Activated T-helper 1 cell treated with anti-CD3 and anti-CD28 coated beads, Interleukin-2, amount 50 U/mL, for 16 hours (primary cell): ENCODE measurements around the gene ATP5MC2.
"Not testable (repeated sequence)": the region's sequence is repeated elsewhere in the genome, so short reads cannot be mapped to it uniquely, and the experiment has no call there.

Source experiments
- DNase-seq, 2 donors: peaks; one replicate each; pipeline ENCODE4 v3.0.0-alpha.2; 2020; ENCODE audit warnings: low read depth in 1 of 2, low spot score in 1 of 2

The ATP5MC2 gene

DNA sequence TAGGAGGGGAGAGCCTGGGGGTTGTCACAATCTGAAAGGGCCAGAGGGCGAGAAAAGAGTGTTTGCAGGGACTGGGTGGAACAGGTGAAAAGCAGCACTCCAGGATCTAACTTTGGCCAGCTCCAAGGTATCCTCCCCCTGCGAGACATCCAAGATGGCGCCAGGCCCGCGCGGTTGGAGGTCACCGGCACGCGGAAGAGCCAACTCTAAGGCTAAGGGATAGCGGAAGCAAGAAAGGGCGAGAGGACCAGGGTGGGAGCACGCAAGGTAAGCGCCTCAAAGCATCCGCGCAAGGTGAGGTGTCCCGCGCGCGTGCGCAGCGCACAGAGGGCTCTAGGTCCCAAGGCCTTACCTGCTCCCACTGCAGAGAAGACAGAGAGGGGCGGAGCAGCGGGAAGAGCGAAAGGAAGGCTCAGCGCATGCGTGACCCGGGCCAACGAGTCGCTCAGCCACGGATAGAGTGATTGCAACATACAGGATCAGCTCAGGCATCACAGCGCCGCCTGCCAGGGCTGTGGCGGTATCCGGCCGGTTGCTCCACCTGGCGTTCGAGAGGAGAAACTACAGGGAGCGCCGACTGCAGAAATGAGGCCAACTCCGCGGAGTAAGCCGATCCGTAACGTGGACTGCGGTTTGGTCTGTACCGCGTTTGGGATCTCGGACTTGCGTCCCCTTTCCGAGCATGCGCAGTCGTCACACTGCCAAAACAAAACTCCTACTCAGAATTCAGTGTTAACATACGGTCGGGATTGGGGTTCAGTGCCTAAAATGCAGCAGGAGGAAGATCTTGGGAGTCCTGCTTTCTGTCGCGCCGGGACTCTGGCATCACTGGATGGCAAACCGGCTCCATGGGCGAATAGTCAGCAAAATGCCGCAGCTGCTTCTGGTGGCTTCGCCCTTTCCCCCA lies at the start of gene ATP5MC2:
Gene ATP5MC2, minus strand, starts transcription at position 383 of the 907 bp plus-strand sequence. CDS start 3,469 bp downstream, outside the sequence.
- peak; percentile 96 to 97 for DNase-seq

DNA sequence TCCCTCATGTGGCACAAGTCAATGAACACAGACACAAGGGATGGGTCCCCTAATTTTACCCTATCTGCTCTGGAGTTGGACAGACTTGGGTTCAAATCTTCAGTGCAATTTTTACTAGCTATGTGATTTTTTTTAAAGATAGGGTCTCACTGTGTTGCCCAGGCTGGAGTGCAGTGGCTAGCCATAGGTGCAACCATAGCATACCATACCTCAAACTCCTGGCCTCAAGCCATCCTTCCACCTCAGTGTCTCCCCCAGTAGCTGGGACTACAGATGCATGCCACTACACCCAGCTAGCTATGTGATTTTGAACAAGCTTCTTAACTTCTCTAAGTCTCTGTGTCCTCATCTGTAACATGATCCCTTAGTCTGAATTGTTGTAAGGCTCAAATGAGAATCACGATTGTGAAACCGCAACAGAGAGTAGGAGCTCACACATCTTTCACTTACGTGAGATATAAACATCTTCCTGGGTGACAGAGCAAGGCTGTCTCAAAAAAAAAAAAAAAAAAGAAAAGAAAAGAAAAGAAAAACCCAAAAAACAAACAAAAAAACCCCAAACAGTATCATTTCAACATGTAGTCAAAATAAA lies 46.7 kb upstream of the ATP5MC2 start:
- no peak for DNase-seq

- no peak for DNase-seq
These were observed 45.1 kb upstream of the ATP5MC2 start for GRCh38 chr12:53720946-53721345.

DNA sequence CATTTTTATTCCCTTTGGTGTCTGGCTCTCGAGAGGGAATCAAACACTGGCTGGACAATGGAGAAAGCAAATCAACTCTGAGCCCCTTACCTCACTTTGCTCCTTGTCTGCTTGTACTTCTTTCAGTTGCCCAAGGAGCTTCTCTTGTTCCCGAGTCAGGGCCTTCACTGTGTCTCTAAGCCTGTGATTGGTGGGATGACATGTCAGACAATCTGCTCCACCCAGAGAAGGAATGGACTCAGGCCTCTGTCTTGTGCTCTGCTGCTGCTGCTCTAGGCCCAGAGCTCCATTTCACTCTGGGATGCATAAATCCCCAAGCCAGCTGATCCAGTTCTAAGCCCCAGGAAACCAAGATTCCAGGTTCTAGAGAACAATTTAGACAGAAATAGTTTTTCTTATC lies 43.8 kb upstream of the ATP5MC2 start:
- no peak for DNase-seq

DNA sequence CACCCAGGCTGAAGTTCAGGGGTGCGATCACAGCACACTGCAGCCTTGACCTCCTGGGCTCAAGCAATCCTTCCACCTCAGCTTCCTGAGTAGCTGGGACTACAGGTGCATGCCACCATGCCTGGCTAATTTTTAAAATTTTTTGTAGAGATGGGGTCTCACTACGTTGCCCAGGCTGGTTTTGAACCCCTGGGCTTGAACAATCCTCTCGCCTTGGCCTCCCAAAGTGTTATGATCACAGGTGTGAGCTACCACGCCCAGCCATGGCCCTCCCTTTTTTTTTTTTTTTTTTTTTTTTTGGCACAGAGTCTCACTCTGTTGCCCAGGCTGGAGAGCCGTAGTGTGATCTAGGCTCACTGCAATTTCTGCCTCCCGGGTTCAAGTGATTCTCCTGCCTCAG lies 42.7 kb upstream of the ATP5MC2 start:
- DNase-seq, result not testable (repeated sequence)

DNA sequence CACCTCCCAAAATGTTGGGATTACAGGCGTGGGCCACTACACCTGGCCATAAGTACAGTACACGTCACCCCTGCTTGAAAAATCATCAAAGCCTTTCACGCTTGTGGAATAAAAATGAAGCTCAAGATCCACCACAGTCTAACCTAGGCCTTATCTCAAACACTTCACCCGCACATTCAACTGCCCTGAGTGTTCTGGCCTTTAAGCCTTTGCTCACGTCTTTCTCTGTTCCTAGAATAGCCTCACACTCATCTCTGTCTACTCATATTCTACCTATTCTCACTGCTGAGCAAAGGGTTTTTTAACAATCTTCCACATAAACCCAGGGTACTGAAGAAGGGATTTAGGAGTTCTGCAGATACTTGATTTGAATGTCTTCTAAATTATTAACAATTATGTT lies 41.4 kb upstream of the ATP5MC2 start:
- DNase-seq, result no peak

DNA sequence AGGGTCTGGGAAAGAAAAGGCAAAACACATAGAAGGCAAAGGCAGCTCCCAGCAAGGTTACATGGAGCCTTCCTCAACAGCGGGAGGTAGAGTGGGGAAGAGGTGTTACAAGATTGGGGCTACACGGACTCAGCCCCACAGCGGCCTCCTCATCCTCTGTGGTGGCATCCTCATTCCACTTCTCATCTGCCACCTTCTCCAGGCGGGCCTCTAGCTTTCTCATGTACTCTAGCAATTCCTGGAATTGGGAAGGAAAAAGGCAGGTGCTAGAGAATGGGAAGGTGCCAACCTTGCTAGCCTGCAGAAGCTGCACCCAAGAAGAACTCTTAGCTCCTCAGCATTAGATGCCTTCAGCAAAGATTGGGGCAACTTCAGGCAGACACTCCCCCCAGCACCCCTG lies 38.1 kb upstream of the ATP5MC2 start:
- no peak for DNase-seq

GRCh38 chr12:53713516-53713915 lies 37.6 kb upstream of the ATP5MC2 start:
- DNase-seq, result no peak

- no peak for DNase-seq
These were observed 36.3 kb upstream of the ATP5MC2 start for GRCh38 chr12:53712059-53712643.

DNA sequence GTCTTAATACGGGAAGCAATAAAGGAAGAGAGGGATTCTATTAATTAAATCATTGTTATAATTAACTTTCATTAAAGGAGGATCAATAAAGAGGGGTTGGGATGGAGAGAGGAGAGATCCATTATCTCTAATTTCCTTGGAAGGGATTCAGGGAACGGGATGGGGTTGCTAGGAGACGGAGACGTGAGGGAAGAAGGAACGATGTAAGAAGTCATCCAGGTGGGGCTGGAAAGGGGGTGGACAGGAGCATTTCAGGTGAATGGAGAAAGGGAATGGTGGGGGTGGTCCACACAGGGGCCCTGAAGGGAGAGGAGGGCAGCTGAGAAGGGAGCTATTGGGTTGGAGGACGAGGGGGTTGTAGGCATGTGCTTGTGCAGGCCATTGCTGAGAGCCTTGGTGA lies 34.2 kb upstream of the ATP5MC2 start:
- DNase-seq, result no peak

- no peak for DNase-seq
These were observed 33.8 kb upstream of the ATP5MC2 start for GRCh38 chr12:53709671-53710070.

- DNase-seq, result no peak
These were observed 30.2 kb upstream of the ATP5MC2 start for GRCh38 chr12:53706080-53706479.

- DNase-seq, result no peak
These were observed 27.9 kb upstream of the ATP5MC2 start for GRCh38 chr12:53703756-53704155.

DNA sequence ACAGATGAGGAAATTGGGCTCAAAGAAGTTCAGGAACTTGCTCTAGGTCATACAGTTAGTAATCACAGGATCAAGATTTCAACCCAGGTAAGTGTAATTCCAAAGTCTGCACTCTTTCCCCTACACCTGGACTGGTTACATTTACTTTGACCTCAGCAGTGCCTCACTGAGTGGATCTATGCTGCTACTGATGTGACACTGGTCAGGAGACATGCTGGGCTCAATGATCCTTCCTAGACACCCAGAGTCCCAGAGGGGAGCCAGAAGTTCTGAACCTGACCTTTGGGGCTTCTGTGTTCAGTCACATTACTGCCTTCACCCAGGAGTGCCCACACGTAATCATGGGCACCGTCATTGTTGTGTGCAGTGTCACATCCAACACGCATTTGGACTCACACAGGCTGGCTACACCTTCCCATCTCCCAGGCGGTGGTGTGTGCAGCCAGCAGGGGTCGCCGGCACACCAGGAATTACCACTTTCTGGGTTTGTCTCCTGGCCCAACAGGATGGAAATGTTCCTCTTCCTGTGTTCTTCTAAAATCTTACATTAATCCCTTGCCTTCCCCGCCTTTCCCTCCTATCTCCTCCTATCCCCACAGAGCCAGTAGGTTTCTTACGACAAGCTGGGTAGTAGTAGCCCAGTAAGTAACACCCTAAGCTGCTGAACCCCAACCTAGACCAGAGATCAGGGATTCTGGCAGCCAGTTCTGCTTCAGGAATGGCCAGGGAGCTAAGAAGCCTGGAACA lies 25.8 kb upstream of the ATP5MC2 start:
- peak; percentile 58 to 67 for DNase-seq

GRCh38 chr12:53700567-53700966 lies 24.7 kb upstream of the ATP5MC2 start:
- DNase-seq, result no peak

- DNase-seq, result no peak
These were observed 23.8 kb upstream of the ATP5MC2 start for GRCh38 chr12:53699678-53700025.

DNA sequence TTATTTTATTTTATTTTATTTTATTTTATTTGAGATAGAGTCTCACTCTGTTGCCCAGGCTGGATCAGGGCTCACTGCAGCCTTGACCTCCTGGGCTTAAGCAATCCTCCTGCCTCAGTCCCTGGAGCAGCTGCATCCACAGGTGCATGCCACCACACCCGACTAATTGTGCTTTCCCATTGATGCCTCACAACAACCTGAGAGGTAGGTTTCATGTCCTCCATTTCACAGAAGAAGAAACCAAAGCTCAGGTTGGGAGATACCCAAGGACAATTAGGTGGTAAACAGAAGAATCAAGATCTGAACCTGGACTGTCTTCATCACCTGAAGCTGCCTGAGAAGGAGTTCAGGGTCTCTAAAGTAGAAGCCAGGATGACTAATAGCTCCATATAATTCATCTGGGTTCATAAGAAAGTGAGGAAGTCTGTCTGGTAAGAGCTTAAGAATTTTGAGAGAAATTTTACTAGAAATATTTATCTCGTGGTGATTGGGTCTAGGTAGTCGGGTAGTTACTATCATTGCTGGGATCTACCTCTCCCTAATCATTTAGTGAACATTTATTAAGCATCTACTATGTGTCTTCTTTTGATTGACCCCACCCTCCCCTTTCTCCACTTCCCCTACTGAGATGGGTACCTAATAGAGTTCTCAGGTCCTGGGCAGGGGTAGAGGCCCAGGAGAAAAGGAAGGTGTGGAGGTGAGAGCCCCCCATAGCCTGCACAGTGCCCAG lies 23.2 kb upstream of the ATP5MC2 start:
- DNase-seq, result no peak

DNA sequence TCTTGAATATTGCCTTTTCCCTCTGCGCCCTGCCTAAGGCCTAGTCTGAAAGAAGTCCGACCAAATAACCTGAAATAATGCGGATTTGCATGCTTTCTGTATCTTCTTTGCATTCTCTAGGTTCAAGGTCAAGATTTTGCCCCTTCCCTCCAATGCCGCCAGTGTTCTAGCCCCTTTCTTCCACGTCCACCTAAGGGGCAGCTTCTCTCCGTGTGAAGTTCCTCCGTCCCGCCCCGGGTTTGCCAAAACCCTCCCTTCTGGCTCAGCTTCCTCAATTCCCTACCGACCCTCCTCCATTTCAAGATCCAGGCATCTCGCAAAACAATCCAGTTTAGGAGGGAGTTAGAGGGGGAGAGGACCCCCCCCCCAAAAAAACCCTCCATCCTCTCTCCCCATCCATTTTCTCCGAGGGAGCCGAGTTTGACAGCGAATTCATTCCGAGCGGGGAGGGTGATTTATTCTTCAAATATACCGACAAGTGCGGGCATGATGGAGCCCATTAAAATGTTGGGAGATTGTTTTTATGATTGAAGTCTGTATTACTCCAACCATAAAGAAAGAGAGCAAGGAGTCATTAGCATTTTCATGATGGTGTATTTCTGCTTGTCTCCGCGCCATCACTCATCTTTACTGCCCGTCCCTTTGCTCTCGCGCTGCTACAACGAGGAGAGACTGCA lies 20.9 kb upstream of the ATP5MC2 start:
- no peak for DNase-seq

- no peak for DNase-seq
These were observed 20.4 kb upstream of the ATP5MC2 start for GRCh38 chr12:53696285-53696654.
